Gastroesophageal sphincter (tissue), 4 donors: Measurements from ENCODE around the gene MRPL27. TPM values are rescaled to one million over a fixed set of nuclear protein-coding genes. Genes with fewer than 3 reads are reported as not detected.
A peak's percentile ranks its signal among the peaks of the same experiment; 100 is the strongest.
"Not testable (repeated sequence)": the region's sequence is repeated elsewhere in the genome, so short reads cannot be mapped to it uniquely, and the experiment has no call there.

Experiments
- ATAC-seq: fragments of 150-250 bp; one replicate; pipeline ENCODE4 v1.9.1; 2016; ENCODE audit warnings: mild to moderate bottlenecking, moderate library complexity
- H3K27ac ChIP-seq, 4 donors: fragments of 200-600 bp; sonication (generic) in 3 of 4; 1 replicate in 3 of 4; 2 replicates in 1 of 4; pipeline ENCODE4 v1.5.1; 2016 to 2019
- H3K27me3 ChIP-seq: fragments of 200-600 bp; sonication (generic); one replicate; pipeline ENCODE4 v1.5.1; 2019
- H3K36me3 ChIP-seq, 2 donors: fragments of 200-600 bp; sonication (generic); one replicate each; pipeline ENCODE4 v1.5.1; 2019; ENCODE audit warnings: control low read depth in 1 of 2
- H3K4me1 ChIP-seq, 3 donors: fragments of 200-600 bp; sonication (generic); 1 replicate in 2 of 3; 2 replicates in 1 of 3; pipeline ENCODE4 v1.5.1; 2016 to 2019; ENCODE audit warnings: control low read depth in 2 of 3
- H3K4me3 ChIP-seq, 2 donors: fragments of 200-600 bp; sonication (generic); one replicate each; pipeline ENCODE4 v1.5.1; 2019; ENCODE audit warnings: mild to moderate bottlenecking in 1 of 2, moderate library complexity in 1 of 2
- H3K9me3 ChIP-seq, 3 donors: fragments of 200-600 bp; sonication (generic); one replicate each; pipeline ENCODE4 v1.5.1; 2017 to 2019; ENCODE audit warnings: control low read depth in 2 of 3
- CTCF ChIP-seq, 4 experiments: fragments of 200-600 bp in 2 of 4; fragments of 450-650 bp in 2 of 4; sonication (generic) in 1 of 4; IDR thresholded peaks; one replicate each; pipeline ENCODE4 v1.5.1; 2017 to 2019; ENCODE audit warnings: antibody characterized with exemption in 4 of 4, mild to moderate bottlenecking in 2 of 4, moderate library complexity in 2 of 4
- EP300 ChIP-seq: sonication (generic); formaldehyde crosslinking; IDR thresholded peaks from one replicate; pipeline ENCODE4 v1.6.1; 2017; ENCODE audit warnings: antibody characterized with exemption, mild to moderate bottlenecking
- POLR2A ChIP-seq, 2 donors: fragments of 450-650 bp; IDR thresholded peaks; one replicate each; pipeline ENCODE4 v1.6.1; 2017; ENCODE audit warnings: antibody characterized with exemption in 2 of 2, mild to moderate bottlenecking in 2 of 2, moderate library complexity in 1 of 2
- POLR2AphosphoS5 ChIP-seq: sonication (generic); formaldehyde crosslinking; IDR thresholded peaks from one replicate; pipeline ENCODE4 v1.6.1; 2017; ENCODE audit warnings: antibody characterized with exemption
- WGBS, 2 donors: methylation state at CpG; one replicate each; pipeline ENCODE4 v1.1.5; 2018; ENCODE audit warnings: low coverage in 1 of 2; 5-methylcytosine and 5-hydroxymethylcytosine counted together
- total RNA-seq, 4 donors: library from RNA; depleted of rRNA; stranded (reverse); fragments of >200 nt; gene quantifications; one replicate each; pipeline ENCODE4 v1.1.0, GENCODE V29; 2016

Gene MRPL27
- 10 to 100 TPM; 40.3 to 62.1 (median 52.2) TPM for total RNA-seq

- peak within 1 kb of the TSS; percentile 60 to 66 for H3K4me3 ChIP-seq
- WGBS, 2 donors = 1 to 3% methylated on average over 12 to 25 of the region's 42 CpGs
- peak; percentile 93 for ATAC-seq
- no peaks in the 10 kb centered on the region for H3K9me3 ChIP-seq
- peaks cover 0 to 26% (median 8%) of the 10 kb centered on the region in 3 donors for H3K4me1 ChIP-seq
- H3K27me3 ChIP-seq = no peaks in the 10 kb centered on the region
- peaks cover 0 to 29% of the 10 kb centered on the region in 2 donors for H3K36me3 ChIP-seq
- TF ChIP-seq POLR2AphosphoS5 (peak; percentile 62), POLR2A (IDR thresholded peaks at IDR 0.05) (no peak), CTCF (IDR thresholded peaks at IDR 0.05) (peak in 1 of 4 experiments; percentile 17)
- H3K27ac ChIP-seq = peak within 1 kb of the TSS; percentile 77 to 97 (median 90)
Observed at GRCh38 chr17:50372758-50373556, at the start of gene MRPL27, which contains the start of gene EME1. MRPL27 (minus strand) TSS chr17:50373184; CDS start chr17:50373170, 14 bp downstream. EME1 (plus strand) TSS chr17:50373229; CDS start chr17:50375209, 1,980 bp downstream.

DNA sequence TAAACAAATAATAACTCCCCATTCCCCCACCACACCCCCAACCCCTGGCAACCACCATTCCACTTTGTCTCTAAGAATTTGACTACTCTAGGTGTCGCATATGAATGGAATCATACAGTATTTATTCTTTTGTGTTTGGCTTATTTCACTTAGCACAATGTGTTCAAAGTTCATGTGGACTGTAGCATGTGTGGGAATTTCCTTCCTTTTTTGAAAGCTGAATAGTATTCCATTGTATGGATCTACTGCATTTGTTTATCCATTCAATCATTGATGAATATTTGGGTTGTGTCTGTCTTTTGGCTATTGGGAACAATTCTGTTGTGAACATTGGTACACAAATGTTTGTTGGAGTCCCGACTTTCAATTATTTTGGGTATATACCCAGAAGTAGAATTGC is 49.8 kb upstream of the MRPL27 start:
- Histone ChIP-seq H3K4me3 (no peak overlapping the region), H3K4me1 (peaks cover 0 to 48% (median 10%) of the 10 kb centered on the region in 3 donors), H3K9me3 (no peaks in the 10 kb centered on the region), H3K36me3 (no peaks in the 10 kb centered on the region), H3K27me3 (no peaks in the 10 kb centered on the region), H3K27ac (no peak overlapping the region)
- 83 to 93% methylated on average over 2 of the region's 2 CpGs for WGBS, 2 donors
- TF ChIP-seq POLR2AphosphoS5 (no peak), POLR2A (IDR thresholded peaks at IDR 0.05) (no peak), EP300 (no peak), CTCF (IDR thresholded peaks at IDR 0.05) (no peak)
- no peak for ATAC-seq

DNA sequence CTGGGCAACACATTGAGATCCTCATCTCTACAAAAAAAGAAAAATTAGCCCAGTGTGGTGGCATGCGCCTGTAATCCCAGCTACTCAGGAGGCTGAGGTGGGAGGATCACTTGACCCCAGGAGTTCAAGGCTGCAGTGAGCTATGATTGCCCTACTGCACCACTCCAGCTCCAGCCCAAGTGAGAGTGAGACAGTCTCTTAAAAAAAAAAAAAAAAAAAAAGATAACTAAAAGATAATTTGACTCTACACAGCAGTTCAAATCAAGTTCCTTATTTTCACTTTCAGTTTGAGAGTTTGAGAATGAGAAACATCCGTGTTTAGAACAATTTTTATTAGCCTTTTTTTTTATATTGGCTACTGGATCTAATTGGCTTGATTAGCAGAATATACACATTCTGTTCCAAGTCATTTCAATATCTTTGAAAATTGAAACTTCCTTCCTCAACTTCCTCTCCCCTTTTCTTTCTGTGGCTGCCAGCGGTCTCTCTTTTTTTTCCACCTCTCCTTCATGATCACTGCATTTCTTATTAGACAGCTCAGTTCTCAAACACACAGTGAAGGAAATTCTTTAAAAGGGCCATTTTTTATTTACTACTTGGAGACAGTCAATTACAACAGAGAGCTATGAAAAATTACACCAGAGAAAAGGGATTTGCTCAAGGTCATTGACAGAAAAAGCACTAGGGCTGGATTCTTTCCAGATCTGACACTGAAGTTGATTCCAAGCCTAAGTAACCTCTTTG is 48.5 kb upstream of the MRPL27 start:
- H3K27me3 ChIP-seq = no peaks in the 10 kb centered on the region
- peak overlapping the region in 1 of 2 donors; percentile 18 for H3K4me3 ChIP-seq
- ATAC-seq = no peak
- 39 to 42% methylated on average over 3 of the region's 3 CpGs for WGBS, 2 donors
- peaks cover 0 to 36% (median under 1%) of the 10 kb centered on the region in 3 donors for H3K4me1 ChIP-seq
- no peaks in the 10 kb centered on the region for H3K36me3 ChIP-seq
- H3K9me3 ChIP-seq = no peaks in the 10 kb centered on the region
- TF ChIP-seq EP300 (no peak), CTCF (IDR thresholded peaks at IDR 0.05) (no peak), POLR2A (IDR thresholded peaks at IDR 0.05) (no peak)
- peak overlapping the region in 3 of 4 donors; percentile 22 to 54 (median 35) for H3K27ac ChIP-seq

- TF ChIP-seq CTCF (IDR thresholded peaks at IDR 0.05) (no peak), EP300 (no peak), POLR2AphosphoS5 (no peak), POLR2A (IDR thresholded peaks at IDR 0.05) (no peak)
- Histone ChIP-seq H3K36me3 (no peaks in the 10 kb centered on the region), H3K27ac (peak overlapping the region in 2 of 4 donors; percentile 22 to 54), H3K27me3 (no peaks in the 10 kb centered on the region), H3K4me1 (peaks cover 0 to 28% (median 0%) of the 10 kb centered on the region in 3 donors), H3K9me3 (no peaks in the 10 kb centered on the region), H3K4me3 (no peak overlapping the region)
- peak; percentile 5 for ATAC-seq
- 88 to 100% methylated on average over 1 to 2 of the region's 6 CpGs for WGBS, 2 donors
Observed at GRCh38 chr17:50420419-50421112, 47.6 kb upstream of the MRPL27 start.

- H3K4me1 ChIP-seq = peaks cover 0 to 18% (median 0%) of the 10 kb centered on the region in 3 donors
- 62 to 88% methylated on average over 3 of the region's 10 CpGs for whole genome bisulfite sequencing, 2 donors
- not testable (repeated sequence) for H3K27ac ChIP-seq, H3K4me3 ChIP-seq, H3K9me3 ChIP-seq, H3K36me3 ChIP-seq, H3K27me3 ChIP-seq, ATAC-seq
Observed at GRCh38 chr17:50419577-50419976, 46.6 kb upstream of the MRPL27 start.
